ENCODE results near the gene PRAMEF33.
"Not testable (repeated sequence)": the region's sequence is repeated elsewhere in the genome, so short reads cannot be mapped to it uniquely, and the experiment has no call there.

Gene PRAMEF33

GRCh38 chr1:13356774-13357173 lies 53.4 kb downstream of the PRAMEF33 start:
- H3K4me3 ChIP-seq (ENCODE audit: low read depth, low read length); H3K4me1 ChIP-seq; H3K27me3 ChIP-seq; H3K36me3 ChIP-seq; H3K9me3 ChIP-seq: not testable (repeated sequence)
- peak; percentile 20 for DNase-seq
- TF ChIP-seq CTCF (IDR thresholded peaks at IDR 0.05; ENCODE audit: low read depth, low read length), result peak; percentile 37

Measured in BE2C (cell line).